ENCODE results near the gene ULK2.

DNA sequence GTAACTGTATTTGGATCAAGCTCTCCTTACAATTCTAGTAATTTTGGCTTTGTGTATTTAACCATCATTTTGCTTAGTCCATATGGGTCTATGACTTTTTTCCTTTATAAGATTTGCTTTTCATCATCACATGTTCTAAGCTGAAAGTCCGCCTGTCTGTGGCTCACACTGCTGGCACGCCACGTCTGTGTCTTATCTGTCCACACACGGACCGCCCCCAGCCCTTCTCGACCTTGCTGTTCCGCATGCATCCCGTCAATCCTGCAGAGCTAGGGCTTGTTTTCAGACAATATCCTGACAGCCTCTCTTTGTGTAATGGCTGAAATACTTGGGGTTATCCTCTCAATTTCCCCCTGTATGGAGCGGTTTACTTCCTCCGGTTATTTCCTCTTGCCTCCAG, 111.2 kb downstream of the ULK2 start:
- TF ChIP-seq FOXM1 (IDR thresholded peaks at IDR 0.05; ENCODE audit: borderline replicate concordance) (no peak), SP1 (IDR thresholded peaks at IDR 0.05) (no peak), NFRKB (IDR thresholded peaks at IDR 0.05) (no peak), ZNF384 (IDR thresholded peaks at IDR 0.05) (no peak), CTBP1 (IDR thresholded peaks at IDR 0.05; ENCODE audit: borderline replicate concordance) (no peak), BHLHE40 (IDR thresholded peaks at IDR 0.05; ENCODE audit: borderline replicate concordance) (no peak), FOXA1 (IDR thresholded peaks at IDR 0.05) (no peak), SUZ12 (IDR thresholded peaks at IDR 0.05) (no peak), FOXK2 (IDR thresholded peaks at IDR 0.05) (no peak), ELF4 (IDR thresholded peaks at IDR 0.05) (no peak), TARDBP (IDR thresholded peaks at IDR 0.05) (no peak)
- TF ChIP-seq, protein P1, sequence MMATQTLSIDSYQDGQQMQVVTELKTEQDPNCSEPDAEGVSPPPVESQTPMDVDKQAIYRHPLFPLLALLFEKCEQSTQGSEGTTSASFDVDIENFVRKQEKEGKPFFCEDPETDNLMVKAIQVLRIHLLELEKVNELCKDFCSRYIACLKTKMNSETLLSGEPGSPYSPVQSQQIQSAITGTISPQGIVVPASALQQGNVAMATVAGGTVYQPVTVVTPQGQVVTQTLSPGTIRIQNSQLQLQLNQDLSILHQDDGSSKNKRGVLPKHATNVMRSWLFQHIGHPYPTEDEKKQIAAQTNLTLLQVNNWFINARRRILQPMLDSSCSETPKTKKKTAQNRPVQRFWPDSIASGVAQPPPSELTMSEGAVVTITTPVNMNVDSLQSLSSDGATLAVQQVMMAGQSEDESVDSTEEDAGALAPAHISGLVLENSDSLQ (IDR thresholded peaks at IDR 0.05): no peak

All from HEK293T (cell line).